PC-3 (cell line): ENCODE data around the gene CNPY1. TPM values are rescaled to one million over a fixed set of nuclear protein-coding genes. Genes with fewer than 3 reads are reported as not detected.
A peak's percentile ranks its signal among the peaks of the same experiment; 100 is the strongest.

Experiments used
- ATAC-seq: fragments of 200-7000 bp; cut with Tn5 transposase; 2 replicates; pipeline ENCODE4 v1.9.1; 2020; ENCODE audit warnings: mild to moderate bottlenecking, moderate library complexity
- BruUV-seq: library from RNA; stranded (reverse); fragments of 400-500 nt; replicated peaks from 2 replicates; lab custom pipeline; 2021; lab: Mats Ljungman, UMichigan
- CTCF ChIA-PET: fragments of 300-600 bp; sonication (Branson Sonifier 250); formaldehyde crosslinking; loops from one replicate; lab custom pipeline; 2022; ENCODE audit warnings: antibody characterized with exemption; lab: Charles Lee
- POLR2A ChIA-PET: fragments of 300-600 bp; sonication (Branson Sonifier 250); formaldehyde crosslinking; loops from one replicate; lab custom pipeline; 2022; ENCODE audit warnings: antibody characterized with exemption; ENCODE audit not compliant: unreplicated experiment; lab: Charles Lee
- DNase-seq: peaks from one replicate; pipeline ENCODE4 v3.0.0-alpha.2; 2015
- H2AFZ ChIP-seq: fragments of 300-600 bp; sonication (generic); 2 replicates; pipeline ENCODE4 v1.6.0; 2016; ENCODE audit warnings: antibody characterized with exemption, low read length
- H3F3A ChIP-seq: fragments of 300-600 bp; sonication (generic); one replicate; pipeline ENCODE4 v1.6.0; 2017; ENCODE audit warnings: antibody characterized with exemption, low read length, control low read depth, mild to moderate bottlenecking; ENCODE audit not compliant: unreplicated experiment
- H3K27ac ChIP-seq: fragments of 300-600 bp; sonication (generic); 2 replicates; pipeline ENCODE4 v1.5.1; 2016; ENCODE audit warnings: mild to moderate bottlenecking, low read length
- H3K27me3 ChIP-seq: fragments of 300-600 bp; sonication (generic); 2 replicates; pipeline ENCODE4 v1.6.1; 2016; ENCODE audit warnings: low read length, mixed read lengths
- H3K36me3 ChIP-seq: fragments of 300-600 bp; sonication (generic); 2 replicates; pipeline ENCODE4 v1.6.1; 2016; ENCODE audit warnings: low read depth, mixed run types, low read length, mixed read lengths
- H3K4me1 ChIP-seq: fragments of 300-600 bp; sonication (generic); 2 replicates; pipeline ENCODE4 v1.5.1; 2016; ENCODE audit warnings: low read length; ENCODE audit not compliant: insufficient read depth
- H3K4me2 ChIP-seq: fragments of 300-600 bp; sonication (generic); 2 replicates; pipeline ENCODE4 v1.6.0; 2016; ENCODE audit warnings: low read length
- H3K4me3 ChIP-seq: fragments of 300-600 bp; sonication (generic); 2 replicates; pipeline ENCODE4 v1.5.1; 2016; ENCODE audit warnings: mild to moderate bottlenecking, low read length, mixed read lengths
- H3K79me2 ChIP-seq: fragments of 300-600 bp; sonication (generic); 2 replicates; pipeline ENCODE4 v1.6.1; 2017; ENCODE audit warnings: low read length, mixed read lengths
- H3K9ac ChIP-seq: fragments of 300-600 bp; sonication (generic); 2 replicates; pipeline ENCODE4 v1.6.0; 2016; ENCODE audit warnings: mild to moderate bottlenecking, low read length
- H3K9me2 ChIP-seq: fragments of 300-600 bp; sonication (generic); replicated peaks from 2 replicates; pipeline ENCODE4 v1.6.1; 2016; ENCODE audit warnings: mixed run types, low read length, mixed read lengths
- H3K9me3 ChIP-seq: fragments of 300-600 bp; sonication (generic); 2 replicates; pipeline ENCODE4 v1.6.1; 2016; ENCODE audit warnings: low read length, mixed read lengths
- H4K20me1 ChIP-seq: fragments of 300-600 bp; sonication (generic); 2 replicates; pipeline ENCODE4 v1.6.1; 2016; ENCODE audit warnings: low read length, mixed read lengths
- CTCF ChIP-seq: fragments of 300-600 bp; sonication (generic); conservative IDR thresholded peaks from 2 replicates; pipeline ENCODE4 v1.5.1; 2017; ENCODE audit warnings: antibody characterized with exemption, low read depth, mild to moderate bottlenecking, low read length
- EZH2 ChIP-seq: fragments of 300-600 bp; sonication (generic); IDR thresholded peaks from one replicate; pipeline ENCODE4 v1.6.1; 2017; ENCODE audit warnings: antibody characterized with exemption, mild to moderate bottlenecking, low read length; ENCODE audit not compliant: unreplicated experiment
- EZH2phosphoT487 ChIP-seq: fragments of 300-600 bp; sonication (generic); IDR thresholded peaks from 2 replicates; pipeline ENCODE4 v1.6.1; 2018; ENCODE audit warnings: mild to moderate bottlenecking, antibody characterized with exemption, low read length, borderline replicate concordance
- intact Hi-C: fragments of 100-400 bp; cut with micrococcal nuclease; formaldehyde crosslinking; loops from 2 replicates; pipeline ENCODE4 v1.9.0; 2023
- total RNA-seq: library from RNA; depleted of rRNA; stranded (reverse); fragments of >200 nt; gene quantifications from 2 replicates; pipeline ENCODE4 v1.2.3, GENCODE V29; 2014

Gene CNPY1
- total RNA-seq, 1 experiment from 2014 or later = not detected

- H3K4me1 ChIP-seq = peaks cover 3% of the 10 kb centered on the region; the same call in 1 of the 2 replicates
- H3K9me3 ChIP-seq = no peaks in the 10 kb centered on the region
- peak overlapping the region; percentile 47 for H3K4me2 ChIP-seq
- H3K9ac ChIP-seq = no peak overlapping the region
- 0 out of 2 replicates have a peak overlapping the region, but pooled peaks have one; percentile 13 for H2AFZ ChIP-seq
- H3K4me3 ChIP-seq = peak overlapping the region; percentile 38; the same call in 1 of the 2 replicates
- ChIA-PET CTCF (interaction anchor here (0.6 kb wide), 1 partner anchor 143 kb away, joined by 3 read pairs; no protein-coding TSS in a partner anchor), POLR2A (no interaction called here)
- H3K9me2 ChIP-seq = no peaks in the 10 kb centered on the region
- H4K20me1 ChIP-seq = no peaks in the 10 kb centered on the region
- no peaks in the 10 kb centered on the region for H3K79me2 ChIP-seq
- no peaks in the 10 kb centered on the region for H3F3A ChIP-seq
- no peaks in the 10 kb centered on the region for H3K36me3 ChIP-seq
- peaks cover 75% of the 10 kb centered on the region for H3K27me3 ChIP-seq
- TF ChIP-seq EZH2 = no peak
- TF ChIP-seq CTCF = no peak
- no peak for TF ChIP-seq EZH2phosphoT487
- no peak overlapping the region for H3K27ac ChIP-seq
- intact Hi-C loops = no loop called here
- DNase-seq = no peak
- BruUV-seq = no TSS peak
- no peak for ATAC-seq
Measured at GRCh38 chr7:155471718-155472117, 74.6 kb downstream of the CNPY1 start.

GRCh38 chr7:155470686-155471638 is 75.4 kb downstream of the CNPY1 start:
- no TSS peak for BruUV-seq
- Histone ChIP-seq H3K27ac (no peak overlapping the region), H2AFZ (0 out of 2 replicates have a peak overlapping the region, but pooled peaks have one; percentile 13), H3K9me2 (no peaks in the 10 kb centered on the region), H3K9ac (no peak overlapping the region), H3K4me1 (peaks cover 3% of the 10 kb centered on the region; the same call in 1 of the 2 replicates), H3K27me3 (peaks cover 68% of the 10 kb centered on the region), H3K36me3 (no peaks in the 10 kb centered on the region), H3F3A (no peaks in the 10 kb centered on the region), H3K79me2 (no peaks in the 10 kb centered on the region), H3K4me3 (peak overlapping the region; percentile 38; the same call in 1 of the 2 replicates), H4K20me1 (no peaks in the 10 kb centered on the region), H3K9me3 (no peaks in the 10 kb centered on the region), H3K4me2 (peak overlapping the region; percentile 47)
- CTCF ChIA-PET = no interaction called here
- intact Hi-C loops = no loop called here
- no peak for TF ChIP-seq EZH2
- no peak for TF ChIP-seq CTCF
- TF ChIP-seq EZH2phosphoT487 = no peak
- POLR2A ChIA-PET = no interaction called here
- ATAC-seq (peak; percentile 70), DNase-seq (peak; percentile 56)

- BruUV-seq = no TSS peak
- no peaks in the 10 kb centered on the region for H3K36me3 ChIP-seq
- DNase-seq = no peak
- H3K4me1 ChIP-seq = peaks cover 3% of the 10 kb centered on the region; the same call in 1 of the 2 replicates
- no peaks in the 10 kb centered on the region for H3K79me2 ChIP-seq
- no peaks in the 10 kb centered on the region for H3F3A ChIP-seq
- intact Hi-C loops = no loop called here
- ChIA-PET POLR2A (no interaction called here), CTCF (no interaction called here)
- no peaks in the 10 kb centered on the region for H3K9me2 ChIP-seq
- H4K20me1 ChIP-seq = no peaks in the 10 kb centered on the region
- H3K9me3 ChIP-seq = no peaks in the 10 kb centered on the region
- H3K4me2 ChIP-seq = no peak overlapping the region
- ATAC-seq = no peak
- TF ChIP-seq EZH2phosphoT487 (no peak), EZH2 (no peak), CTCF (no peak)
- no peak overlapping the region for H3K9ac ChIP-seq
- no peak overlapping the region for H3K27ac ChIP-seq
- H3K27me3 ChIP-seq = peaks cover 61% of the 10 kb centered on the region
- H2AFZ ChIP-seq = no peak overlapping the region
- no peak overlapping the region for H3K4me3 ChIP-seq
Measured at GRCh38 chr7:155470186-155470487, 76.2 kb downstream of the CNPY1 start.
